Pancreas (tissue), 10 donors: ENCODE measurements around the gene RRBP1. TPM values are rescaled to one million over a fixed set of nuclear protein-coding genes. Genes with fewer than 3 reads are reported as not detected.
A peak's percentile ranks its signal among the peaks of the same experiment; 100 is the strongest.

Experiments
- ATAC-seq, 4 donors: fragments of 200-7000 bp; cut with Tn5 transposase; one replicate each; pipeline versions ENCODE4 v1.8.0 to v1.9.1; 2020; ENCODE audit warnings: mild to moderate bottlenecking in 4 of 4, moderate library complexity in 4 of 4
- DNase-seq, 6 donors: peaks; one replicate each; pipeline ENCODE4 v3.0.0-alpha.2; 2020
- FAIRE-seq: peaks from 2 replicates; lab custom pipeline; 2012; peaks lifted over from hg19 to GRCh38; lab: Jason Lieb, UNC
- H3K27ac ChIP-seq, 4 donors: fragments of 200-600 bp; sonication (generic); 1 replicate in 3 of 4; 2 replicates in 1 of 4; pipeline versions ENCODE4 v1.5.0 to v1.8.0; 2020
- H3K27me3 ChIP-seq, 4 donors: fragments of 200-600 bp; one replicate each; pipeline ENCODE4 v1.8.0; 2021
- H3K36me3 ChIP-seq, 3 donors: fragments of 200-600 bp; sonication (generic) in 1 of 3; one replicate each; pipeline versions ENCODE4 v1.5.0 to v1.8.0; 2020 to 2021
- H3K4me1 ChIP-seq, 3 donors: fragments of 200-600 bp; one replicate each; pipeline ENCODE4 v1.8.0; 2021
- H3K4me3 ChIP-seq, 4 donors: fragments of 200-600 bp; sonication (generic) in 2 of 4; one replicate each; pipeline versions ENCODE4 v1.5.0 to v1.8.0; 2020 to 2021
- H3K9me3 ChIP-seq, 4 donors: fragments of 200-600 bp; one replicate each; pipeline ENCODE4 v1.8.0; 2021
- WGBS, 2 donors: extraction: QIAGEN DNeasy Blood & Tissue Kit; methylation state at CpG; one replicate each; pipeline ENCODE4 v1.1.7; 2013; 5-methylcytosine and 5-hydroxymethylcytosine counted together
- intact Hi-C, 3 donors: fragments of 100-400 bp; cut with DNase I; formaldehyde crosslinking; loops; one replicate each; pipeline versions ENCODE4 v1.11.1 to v1.14.2; 2022
- polyA plus RNA-seq, 2 donors: library from polyadenylated mRNA; stranded (reverse); fragments of 200-250 nt; gene quantifications; one replicate each; pipeline ENCODE4 v1.2.3, GENCODE V29; 2013
- total RNA-seq, 6 donors: library from RNA; stranded (reverse); fragmentation: NEBNext Ultra II Directional in 4 of 6; extraction: Animal tissue kit (Norgen Biotek cat#: 25700) in 4 of 6; gene quantifications; one replicate each; pipeline versions ENCODE4 v1.2.1 to v1.2.4, GENCODE V29; 2021 to 2023
- TF ChIP-seq, protein P1 (sequence below), 4 donors: fragments of 200-600 bp; sonication (generic) in 3 of 4; IDR thresholded peaks; one replicate each; pipeline versions ENCODE4 v1.5.0 to v1.8.0; 2021; ENCODE audit warnings: antibody characterized with exemption in 4 of 4
- donor health status: healthy with polysubstance abuse.
- donor health status: DM: no; HTN: no; CAD: no; lungs with moderate emphysema.
- donor health status: DM: no; HTN: no; CAD: no.
- donor health status: control.
- donor health status: control.
- donor health status: Bipolar disorder and iron deficiency.
- donor health status: DM: yes; HTN: yes; CAD: no.
- donor health status: DM: no; HTN: no; CAD: no.
- donor health status: DM: no; HTN: no; CAD: no.
- donor health status: DM: yes; HTN: yes; CAD: no.

Gene RRBP1
- total and polyA plus RNA-seq, 8 donors = 170 to 442 (median 348) TPM

DNA sequence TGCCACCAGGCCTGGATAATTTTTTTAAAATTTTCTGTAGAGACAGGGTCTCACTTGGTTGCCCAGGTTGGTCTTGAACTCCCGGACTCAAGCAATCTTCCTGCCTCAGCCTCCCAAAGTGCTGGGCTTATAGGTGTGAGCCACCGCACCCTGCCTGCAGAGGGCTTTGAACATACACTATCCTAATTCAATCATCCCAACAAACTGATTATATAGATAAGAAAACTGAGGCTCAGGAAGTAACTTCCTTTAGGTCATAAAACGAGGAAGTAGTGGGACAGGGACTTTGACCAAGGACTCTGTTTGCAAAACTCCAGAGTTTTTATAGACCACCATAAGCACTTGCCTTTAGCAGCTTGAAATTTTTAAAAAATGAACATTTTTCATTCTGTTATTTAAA, 12.7 kb upstream of the RRBP1 start:
- Histone ChIP-seq H3K27ac (no peak overlapping the region), H3K4me1 (peaks cover 30 to 54% (median 45%) of the 10 kb centered on the region in 3 donors), H3K36me3 (no peaks in the 10 kb centered on the region), H3K4me3 (no peak overlapping the region), H3K9me3 (no peaks in the 10 kb centered on the region), H3K27me3 (no peaks in the 10 kb centered on the region)
- FAIRE-seq (no peak), DNase-seq (no peak), ATAC-seq (no peak)
- intact Hi-C loops = no loop called here
- WGBS, 2 donors = 74 to 78% methylated on average over 3 of the region's 3 CpGs
- TF ChIP-seq, protein P1, sequence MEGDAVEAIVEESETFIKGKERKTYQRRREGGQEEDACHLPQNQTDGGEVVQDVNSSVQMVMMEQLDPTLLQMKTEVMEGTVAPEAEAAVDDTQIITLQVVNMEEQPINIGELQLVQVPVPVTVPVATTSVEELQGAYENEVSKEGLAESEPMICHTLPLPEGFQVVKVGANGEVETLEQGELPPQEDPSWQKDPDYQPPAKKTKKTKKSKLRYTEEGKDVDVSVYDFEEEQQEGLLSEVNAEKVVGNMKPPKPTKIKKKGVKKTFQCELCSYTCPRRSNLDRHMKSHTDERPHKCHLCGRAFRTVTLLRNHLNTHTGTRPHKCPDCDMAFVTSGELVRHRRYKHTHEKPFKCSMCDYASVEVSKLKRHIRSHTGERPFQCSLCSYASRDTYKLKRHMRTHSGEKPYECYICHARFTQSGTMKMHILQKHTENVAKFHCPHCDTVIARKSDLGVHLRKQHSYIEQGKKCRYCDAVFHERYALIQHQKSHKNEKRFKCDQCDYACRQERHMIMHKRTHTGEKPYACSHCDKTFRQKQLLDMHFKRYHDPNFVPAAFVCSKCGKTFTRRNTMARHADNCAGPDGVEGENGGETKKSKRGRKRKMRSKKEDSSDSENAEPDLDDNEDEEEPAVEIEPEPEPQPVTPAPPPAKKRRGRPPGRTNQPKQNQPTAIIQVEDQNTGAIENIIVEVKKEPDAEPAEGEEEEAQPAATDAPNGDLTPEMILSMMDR (IDR thresholded peaks at IDR 0.05) = no peak

DNA sequence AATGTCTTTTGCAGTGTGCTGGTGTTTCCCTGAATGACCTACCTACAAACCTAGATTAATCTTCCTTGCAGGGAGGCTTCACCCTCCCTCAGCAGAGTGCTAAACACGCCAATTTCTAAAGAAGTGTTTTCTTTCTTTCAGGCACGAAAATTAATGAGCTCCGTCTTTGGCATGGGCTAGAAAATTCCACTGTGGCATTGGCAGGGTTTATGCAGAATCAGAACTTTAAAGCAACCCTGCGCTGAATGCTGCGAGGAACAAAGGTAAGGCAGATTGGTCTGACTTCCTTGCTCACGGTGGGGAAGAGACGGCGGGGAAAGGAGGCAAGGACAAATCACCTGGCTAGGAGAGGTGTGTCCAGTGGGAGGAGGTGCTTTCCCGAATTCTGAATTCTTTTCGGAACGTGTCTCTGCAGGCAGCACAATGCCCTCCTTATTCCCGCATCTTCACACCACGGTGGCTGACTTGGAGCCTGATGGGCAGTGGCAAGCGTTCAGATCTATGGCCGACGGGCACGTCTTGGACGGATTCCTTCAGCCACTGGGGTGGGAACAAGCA, 11.5 kb upstream of the RRBP1 start:
- intact Hi-C loops = no loop called here
- DNase-seq (peak in 3 of 6 donors; percentile 46 to 54 (median 53)), FAIRE-seq (no peak), ATAC-seq (peak; percentile 60 to 74 (median 72))
- no peaks in the 10 kb centered on the region for H3K27me3 ChIP-seq
- WGBS, 2 donors = 10 to 14% methylated on average over 18 of the region's 18 CpGs
- peak overlapping the region; percentile 58 to 78 (median 65) for H3K27ac ChIP-seq
- TF ChIP-seq, protein P1 (IDR thresholded peaks at IDR 0.05) = no peak
- no peaks in the 10 kb centered on the region for H3K36me3 ChIP-seq
- peak overlapping the region in 2 of 4 donors; percentile 19 to 22 for H3K4me3 ChIP-seq
- no peaks in the 10 kb centered on the region for H3K9me3 ChIP-seq
- peaks cover 18 to 46% (median 41%) of the 10 kb centered on the region in 3 donors for H3K4me1 ChIP-seq

DNA sequence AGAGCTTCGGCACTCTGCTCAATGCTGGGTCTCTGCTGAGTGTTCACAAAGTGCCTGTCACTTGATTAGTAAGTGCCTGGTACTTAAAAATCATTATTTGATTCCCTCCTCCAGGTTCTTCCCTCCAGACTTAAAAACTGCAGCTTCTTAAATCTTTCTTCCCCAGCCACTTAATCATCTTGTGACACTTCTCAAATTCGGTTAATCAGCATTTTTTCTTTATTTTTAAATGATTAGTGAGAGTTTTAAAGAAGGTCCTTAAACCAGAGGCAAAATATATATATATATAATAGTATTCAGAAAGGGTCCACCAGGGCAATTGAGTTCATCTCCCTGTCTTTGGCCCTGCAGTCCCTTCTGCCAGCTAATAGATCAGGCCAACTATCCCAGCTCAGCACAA, 9.7 kb upstream of the RRBP1 start:
- DNase-seq = no peak
- no peaks in the 10 kb centered on the region for H3K9me3 ChIP-seq
- WGBS, 2 donors = 30 to 33% methylated on average over 2 of the region's 2 CpGs
- H3K4me1 ChIP-seq = peaks cover 12 to 31% (median 28%) of the 10 kb centered on the region in 3 donors
- no peaks in the 10 kb centered on the region for H3K36me3 ChIP-seq
- H3K4me3 ChIP-seq = no peak overlapping the region
- no peaks in the 10 kb centered on the region for H3K27me3 ChIP-seq
- ATAC-seq = no peak
- TF ChIP-seq, protein P1 (IDR thresholded peaks at IDR 0.05) = no peak
- intact Hi-C loops = no loop called here
- no peak for FAIRE-seq
- peak overlapping the region in 1 of 4 donors; percentile 60 for H3K27ac ChIP-seq

DNA sequence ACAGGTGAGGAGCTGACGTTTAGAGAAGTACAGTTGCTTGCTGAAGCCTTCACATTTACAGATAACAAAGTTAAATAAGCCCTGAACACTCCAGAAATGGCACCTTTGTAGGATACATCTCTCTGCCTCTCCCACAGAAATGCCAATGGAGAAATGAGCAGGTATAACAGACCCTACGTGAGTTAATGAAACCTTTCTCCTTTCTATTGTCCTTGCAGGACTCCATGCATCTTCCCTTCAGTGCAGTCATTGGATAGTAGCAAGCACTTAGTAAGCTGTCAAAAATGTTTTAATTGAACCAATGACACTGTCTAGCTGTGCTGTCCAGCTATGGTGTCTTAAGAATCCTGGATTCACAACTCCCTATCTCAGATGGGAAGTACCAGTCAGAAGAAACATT, 8.1 kb upstream of the RRBP1 start:
- no peaks in the 10 kb centered on the region for H3K9me3 ChIP-seq
- intact Hi-C loops = no loop called here
- no peaks in the 10 kb centered on the region for H3K27me3 ChIP-seq
- no peaks in the 10 kb centered on the region for H3K36me3 ChIP-seq
- TF ChIP-seq, protein P1 (IDR thresholded peaks at IDR 0.05) = no peak
- no peak overlapping the region for H3K27ac ChIP-seq
- no peak overlapping the region for H3K4me3 ChIP-seq
- peaks cover 12 to 35% (median 28%) of the 10 kb centered on the region in 3 donors for H3K4me1 ChIP-seq
- DNase-seq = no peak
- no peak for FAIRE-seq
- 42 to 48% methylated on average over 2 of the region's 2 CpGs for WGBS, 2 donors
- ATAC-seq = no peak

DNA sequence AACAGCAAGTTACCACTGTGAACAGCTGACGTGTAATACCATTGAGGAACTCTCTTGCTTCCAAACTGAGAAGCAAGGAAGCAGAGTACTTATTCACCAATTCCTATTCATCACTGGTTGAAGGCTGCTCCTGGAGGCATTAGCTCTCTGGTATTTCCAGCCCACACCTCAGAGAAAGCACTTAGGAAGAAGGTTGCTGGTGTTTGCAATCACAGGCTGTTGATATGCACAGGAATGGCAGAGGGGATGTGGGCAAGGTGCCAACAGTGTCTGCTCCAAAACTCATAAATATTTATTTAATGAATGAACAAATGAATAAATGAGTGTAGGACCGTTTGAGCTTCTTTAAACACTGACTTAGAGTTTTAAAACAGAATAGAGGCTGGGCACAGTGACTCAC, 6.9 kb upstream of the RRBP1 start:
- DNase-seq (no peak), FAIRE-seq (no peak), ATAC-seq (no peak)
- Histone ChIP-seq H3K27me3 (no peaks in the 10 kb centered on the region), H3K36me3 (no peaks in the 10 kb centered on the region), H3K9me3 (no peaks in the 10 kb centered on the region), H3K4me1 (peaks cover 19 to 42% (median 28%) of the 10 kb centered on the region in 3 donors), H3K27ac (no peak overlapping the region), H3K4me3 (no peak overlapping the region)
- 16 to 19% methylated on average over 2 of the region's 2 CpGs for WGBS, 2 donors
- intact Hi-C loops = loop anchor here in 1 of 3 donors (10.0 kb wide), 1 partner anchor 196 kb away; no protein-coding TSS in a partner anchor
- TF ChIP-seq, protein P1 (IDR thresholded peaks at IDR 0.05) = no peak
